GM21360 (cell line): ENCODE data around the gene VTI1A.
"Not testable (repeated sequence)": the region's sequence is repeated elsewhere in the genome, so short reads cannot be mapped to it uniquely, and the experiment has no call there.

Source experiments
- ATAC-seq: cut with Tn5 transposase; IDR thresholded peaks from one replicate; pipeline ENCODE4 v1.9.1; 2021; ENCODE audit warnings: mild to moderate bottlenecking, moderate library complexity; ENCODE audit not compliant: unreplicated experiment

Gene VTI1A

GRCh38 chr10:112848868-112849430 lies 401.9 kb downstream of the VTI1A start:
- no peak for ATAC-seq

GRCh38 chr10:112849546-112849945 lies 402.5 kb downstream of the VTI1A start:
- ATAC-seq = no peak

- ATAC-seq = no peak
Observed at GRCh38 chr10:112851181-112851580, 404.2 kb downstream of the VTI1A start.

- no peak for ATAC-seq
Observed at GRCh38 chr10:112851588-112852211, 404.7 kb downstream of the VTI1A start.

- no peak for ATAC-seq
Observed at GRCh38 chr10:112852306-112852705, 405.3 kb downstream of the VTI1A start.

GRCh38 chr10:112855134-112855533 lies 408.1 kb downstream of the VTI1A start:
- ATAC-seq = no peak

- no peak for ATAC-seq
Observed at GRCh38 chr10:112857493-112857892, 410.5 kb downstream of the VTI1A start.

GRCh38 chr10:112858986-112859651 lies 412.1 kb downstream of the VTI1A start:
- no peak for ATAC-seq

- no peak for ATAC-seq
Observed at GRCh38 chr10:112859793-112860192, 412.8 kb downstream of the VTI1A start.

GRCh38 chr10:112863461-112863860 lies 416.4 kb downstream of the VTI1A start:
- not testable (repeated sequence) for ATAC-seq
